Measurements from ENCODE around the gene AJM1.

Gene AJM1

GRCh38 chr9:136807281-136808074 lies 34.8 kb upstream of the AJM1 start, which contains the start of gene RABL6:
TSS of gene RABL6 (plus strand) at chr9:136807948. CDS start at chr9:136808197, 249 bp downstream.
- DNase-seq: peak in 47 of 51 donors; percentile 17 to 81 (median 59)

GRCh38 chr9:136808075-136808805 lies 34.0 kb upstream of the AJM1 start:
- peak in 21 of 51 donors; percentile 31 to 70 (median 56) for DNase-seq

- peak in 1 of 51 donors; percentile 34 for DNase-seq
Observed at GRCh38 chr9:136808806-136809158, 33.5 kb upstream of the AJM1 start.

GRCh38 chr9:136814725-136815421 lies 27.4 kb upstream of the AJM1 start:
- no peak for DNase-seq

- DNase-seq: no peak
Observed at GRCh38 chr9:136815422-136815782, 26.9 kb upstream of the AJM1 start.

GRCh38 chr9:136820971-136821825 lies 21.1 kb upstream of the AJM1 start:
- DNase-seq: peak in 2 of 51 donors; percentile 11 to 17

- DNase-seq: no peak
Observed at GRCh38 chr9:136821826-136822544, 20.3 kb upstream of the AJM1 start.

GRCh38 chr9:136823136-136824046 lies 18.9 kb upstream of the AJM1 start:
- peak in 5 of 51 donors; percentile 23 to 35 (median 30) for DNase-seq

GRCh38 chr9:136824496-136825225 lies 17.6 kb upstream of the AJM1 start:
- no peak for DNase-seq

- DNase-seq: no peak
Observed at GRCh38 chr9:136825295-136826187, 16.7 kb upstream of the AJM1 start.

- no peak for DNase-seq
Observed at GRCh38 chr9:136826188-136826541, 16.1 kb upstream of the AJM1 start.

GRCh38 chr9:136826703-136827582 lies 15.3 kb upstream of the AJM1 start:
- DNase-seq: no peak

- no peak for DNase-seq
Observed at GRCh38 chr9:136827794-136828473, 14.3 kb upstream of the AJM1 start.

GRCh38 chr9:136828474-136829140 lies 13.7 kb upstream of the AJM1 start:
- no peak for DNase-seq

- DNase-seq: no peak
Observed at GRCh38 chr9:136829412-136829811, 12.9 kb upstream of the AJM1 start.
